ENCODE results near the gene LACTB. TPM values are rescaled to one million over a fixed set of nuclear protein-coding genes. Genes with fewer than 3 reads are reported as not detected.

LACTB gene
- total RNA-seq: 10 to 100 TPM; 13.2 to 19.7 TPM
- polyA plus RNA-seq: 10 to 100 TPM; 18.5 to 25.3 TPM

GRCh38 chr15:63121382-63122001 is at the start of gene LACTB:
TSS of gene LACTB (plus strand) at chr15:63121861. CDS start at chr15:63121872, 11 bp downstream.
- DNase-seq (ENCODE audit: low spot score): peak; percentile 88
- peak within 1 kb of the TSS; percentile 55 to 87 (median 80) for H3K4me3 ChIP-seq (ENCODE audit: low read depth in 1 of 3, low read length in 3 of 3)
- H3K9ac ChIP-seq (ENCODE audit: low read depth in 1 of 2, low read length in 2 of 2): peak within 1 kb of the TSS; percentile 66 to 84
- H3K36me3 ChIP-seq (ENCODE audit: control insufficient read depth in 4 of 4, insufficient read depth in 3 of 4, low read depth in 1 of 4, low read length in 3 of 4): peaks cover 0 to 5% (median 0%) of the 10 kb centered on the region in 4 donors
- no peak for TF ChIP-seq ZBTB33 (IDR thresholded peaks at IDR 0.05)
- no peak for TF ChIP-seq JUND (IDR thresholded peaks at IDR 0.05)
- TF ChIP-seq MAX (IDR thresholded peaks at IDR 0.05): peak; percentile 14
- TF ChIP-seq REST (IDR thresholded peaks at IDR 0.05): no peak
- peak in 1 of 2 donors; percentile 5 for TF ChIP-seq RXRA (IDR thresholded peaks at IDR 0.05)
- TF ChIP-seq FOXA2 (IDR thresholded peaks at IDR 0.05): no peak
- no peak for TF ChIP-seq CTCF (IDR thresholded peaks at IDR 0.05; ENCODE audit: low read depth, low read length, missing input control)
- peak; percentile 39 for TF ChIP-seq SP1 (IDR thresholded peaks at IDR 0.05)
- peak in 1 of 2 donors; percentile 18 for TF ChIP-seq RAD21 (IDR thresholded peaks at IDR 0.05)
- TF ChIP-seq ATF3 (IDR thresholded peaks at IDR 0.05): no peak
- no peak for TF ChIP-seq GABPA (IDR thresholded peaks at IDR 0.05 in 1 of 2, conservative IDR thresholded peaks at IDR 0.05 in 1 of 2)
- peak in 1 of 2 donors; percentile 19 for TF ChIP-seq EGR1 (IDR thresholded peaks at IDR 0.05; ENCODE audit: low read depth in 2 of 2)
- no peak for TF ChIP-seq FOXA1 (IDR thresholded peaks at IDR 0.05)
- TF ChIP-seq TAF1 (conservative IDR thresholded peaks at IDR 0.05): peak; percentile 25
- TF ChIP-seq YY1 (IDR thresholded peaks at IDR 0.05): peak; percentile 51
- TF ChIP-seq HNF4A (conservative IDR thresholded peaks at IDR 0.05): peak in 1 of 2 donors; percentile 6
- TF ChIP-seq HNF4G (IDR thresholded peaks at IDR 0.05): no peak
- TF ChIP-seq NR2F2 (IDR thresholded peaks at IDR 0.05): no peak
- peaks cover 0 to 12% (median 4%) of the 10 kb centered on the region in 4 donors for H3K4me1 ChIP-seq (ENCODE audit: control insufficient read depth in 4 of 4, insufficient read depth in 4 of 4, low read length in 3 of 4)
- H3K9me3 ChIP-seq (ENCODE audit: control insufficient read depth in 4 of 4, low read length in 3 of 4): peaks cover 0 to 4% (median 0%) of the 10 kb centered on the region in 4 donors
- no peaks in the 10 kb centered on the region for H3K27me3 ChIP-seq (ENCODE audit: control insufficient read depth in 4 of 4, insufficient read depth in 4 of 4, low read length in 3 of 4)
- peak within 1 kb of the TSS; percentile 93 to 95 for H3K27ac ChIP-seq (ENCODE audit: low read depth in 1 of 2, low read length in 2 of 2)
- WGBS: 2% methylated on average over 40 of the region's 40 CpGs
